Hepatocyte (in vitro differentiated cells): ENCODE data around the gene THRA.

Source experiments
- EZH2 ChIP-seq: fragments of 200-600 bp; sonication (generic); IDR thresholded peaks from 2 replicates; pipeline ENCODE4 v1.6.1; 2016; ENCODE audit warnings: antibody characterized with exemption, mild to moderate bottlenecking, borderline replicate concordance
- TF ChIP-seq, protein P1 (sequence below): fragments of 200-600 bp; sonication (generic); IDR thresholded peaks from 2 replicates; pipeline ENCODE4 v1.5.1; 2016; ENCODE audit warnings: antibody characterized with exemption, mild to moderate bottlenecking; ENCODE audit not compliant: poor library complexity

DNA sequence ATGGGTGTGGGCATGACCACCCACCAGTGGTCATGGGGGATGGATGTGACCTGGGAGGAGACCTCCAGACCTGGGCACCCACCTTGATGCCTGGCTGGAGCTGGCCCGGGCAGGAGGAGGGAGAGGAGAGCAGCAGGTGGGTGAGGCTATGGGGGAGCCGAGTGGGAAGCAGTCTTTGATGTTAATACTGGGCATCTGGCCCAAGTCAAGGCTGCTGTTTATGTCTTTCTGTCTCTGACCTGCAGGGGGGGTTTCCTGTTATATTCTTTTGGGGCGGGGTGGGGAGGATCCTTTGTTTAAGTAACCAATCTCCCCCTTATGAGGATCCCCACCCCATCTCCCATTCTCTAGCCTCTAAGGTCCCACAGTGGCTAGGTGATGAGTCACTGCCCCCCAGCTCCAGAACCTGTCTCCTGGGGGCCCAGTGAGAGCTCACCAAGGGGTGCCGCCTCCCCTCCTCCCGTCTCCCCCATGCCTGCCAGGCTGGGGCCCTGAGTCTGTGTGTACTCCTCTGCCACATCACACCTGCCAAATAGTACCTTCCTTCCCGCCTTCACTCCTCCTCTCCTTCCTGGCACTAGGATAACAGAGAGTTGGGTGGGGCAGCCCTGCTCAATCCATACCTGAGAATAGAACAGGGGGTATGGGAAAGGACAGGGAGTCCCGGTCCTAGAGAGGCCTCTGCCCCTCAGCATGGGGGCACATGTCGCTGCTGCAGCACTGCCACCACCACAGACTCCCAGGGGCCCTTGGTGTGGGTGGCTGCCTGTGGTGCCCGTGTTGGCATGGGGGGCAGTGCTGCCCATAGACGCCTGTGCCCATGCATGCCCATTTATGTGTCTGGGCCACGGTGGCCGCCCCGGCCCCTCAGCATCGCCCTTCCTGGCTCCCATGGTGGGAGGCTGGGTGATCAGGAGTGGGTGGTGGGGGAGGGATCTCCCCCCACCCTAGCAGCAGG lies 7.3 kb downstream of the THRA start:
- TF ChIP-seq, protein P1, sequence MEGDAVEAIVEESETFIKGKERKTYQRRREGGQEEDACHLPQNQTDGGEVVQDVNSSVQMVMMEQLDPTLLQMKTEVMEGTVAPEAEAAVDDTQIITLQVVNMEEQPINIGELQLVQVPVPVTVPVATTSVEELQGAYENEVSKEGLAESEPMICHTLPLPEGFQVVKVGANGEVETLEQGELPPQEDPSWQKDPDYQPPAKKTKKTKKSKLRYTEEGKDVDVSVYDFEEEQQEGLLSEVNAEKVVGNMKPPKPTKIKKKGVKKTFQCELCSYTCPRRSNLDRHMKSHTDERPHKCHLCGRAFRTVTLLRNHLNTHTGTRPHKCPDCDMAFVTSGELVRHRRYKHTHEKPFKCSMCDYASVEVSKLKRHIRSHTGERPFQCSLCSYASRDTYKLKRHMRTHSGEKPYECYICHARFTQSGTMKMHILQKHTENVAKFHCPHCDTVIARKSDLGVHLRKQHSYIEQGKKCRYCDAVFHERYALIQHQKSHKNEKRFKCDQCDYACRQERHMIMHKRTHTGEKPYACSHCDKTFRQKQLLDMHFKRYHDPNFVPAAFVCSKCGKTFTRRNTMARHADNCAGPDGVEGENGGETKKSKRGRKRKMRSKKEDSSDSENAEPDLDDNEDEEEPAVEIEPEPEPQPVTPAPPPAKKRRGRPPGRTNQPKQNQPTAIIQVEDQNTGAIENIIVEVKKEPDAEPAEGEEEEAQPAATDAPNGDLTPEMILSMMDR, result peak; percentile 42
- TF ChIP-seq EZH2, result no peak
